Measurements from ENCODE around the gene BAK1. TPM values are rescaled to one million over a fixed set of nuclear protein-coding genes. Genes with fewer than 3 reads are reported as not detected.
A peak's percentile ranks its signal among the peaks of the same experiment; 100 is the strongest.

BAK1 gene
- total and polyA plus RNA-seq, 2 of the 13 experiments (the other 11 are each of a cell fraction or from before 2014, with no cell fraction given) = 15.0 to 23.8 TPM

GRCh38 chr6:33585403-33586107, 5.5 kb upstream of the BAK1 start (continued):
- TF ChIP-seq ZNF589 (CRISPR knock-in tag; conservative IDR thresholded peaks at IDR 0.05) (no peak), ZNF713 (CRISPR knock-in tag; IDR thresholded peaks at IDR 0.05) (no peak), FOXK1 (CRISPR knock-in tag; IDR thresholded peaks at IDR 0.05; ENCODE audit: borderline replicate concordance, low read depth) (no peak), KLF13 (CRISPR knock-in tag; IDR thresholded peaks at IDR 0.05) (no peak), ZNF75D (CRISPR knock-in tag; IDR thresholded peaks at IDR 0.05; ENCODE audit: borderline replicate concordance) (no peak), FOSL1 (CRISPR knock-in tag; IDR thresholded peaks at IDR 0.05; ENCODE audit: borderline replicate concordance) (no peak), DMAP1 (CRISPR knock-in tag; IDR thresholded peaks at IDR 0.05) (no peak; the same call in 1 of the 2 replicates), ZNF567 (CRISPR knock-in tag; IDR thresholded peaks at IDR 0.05; ENCODE audit: borderline replicate concordance) (no peak), NFKB2 (CRISPR knock-in tag; IDR thresholded peaks at IDR 0.05; ENCODE audit: borderline replicate concordance) (no peak; the same call in 1 of the 2 replicates), ZNF451 (CRISPR knock-in tag; IDR thresholded peaks at IDR 0.05) (no peak), ZFP90 (CRISPR knock-in tag; IDR thresholded peaks at IDR 0.05; ENCODE audit: borderline replicate concordance) (no peak), CREB1 (IDR thresholded peaks at IDR 0.05) (no peak), CREB1 (CRISPR knock-in tag; IDR thresholded peaks at IDR 0.05) (no peak), ZNF354B (CRISPR knock-in tag; IDR thresholded peaks at IDR 0.05) (no peak), ZNF780A (CRISPR knock-in tag; IDR thresholded peaks at IDR 0.05) (no peak), ZNF770 (CRISPR knock-in tag; IDR thresholded peaks at IDR 0.05) (peak; percentile 43; the same call in 1 of the 2 replicates), SSRP1 (CRISPR knock-in tag; IDR thresholded peaks at IDR 0.05) (peak; percentile 63; the same call in 1 of the 2 replicates), ZBTB33 (CRISPR knock-in tag; IDR thresholded peaks at IDR 0.05) (peak; percentile 66), NCOR1 (IDR thresholded peaks at IDR 0.05; ENCODE audit: borderline replicate concordance, low read length) (no peak)
- TF ChIP-seq, protein P1, sequence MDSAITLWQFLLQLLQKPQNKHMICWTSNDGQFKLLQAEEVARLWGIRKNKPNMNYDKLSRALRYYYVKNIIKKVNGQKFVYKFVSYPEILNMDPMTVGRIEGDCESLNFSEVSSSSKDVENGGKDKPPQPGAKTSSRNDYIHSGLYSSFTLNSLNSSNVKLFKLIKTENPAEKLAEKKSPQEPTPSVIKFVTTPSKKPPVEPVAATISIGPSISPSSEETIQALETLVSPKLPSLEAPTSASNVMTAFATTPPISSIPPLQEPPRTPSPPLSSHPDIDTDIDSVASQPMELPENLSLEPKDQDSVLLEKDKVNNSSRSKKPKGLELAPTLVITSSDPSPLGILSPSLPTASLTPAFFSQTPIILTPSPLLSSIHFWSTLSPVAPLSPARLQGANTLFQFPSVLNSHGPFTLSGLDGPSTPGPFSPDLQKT (CRISPR knock-in tag; IDR thresholded peaks at IDR 0.05; ENCODE audit: borderline replicate concordance) = no peak
- TF ChIP-seq, protein P2, sequence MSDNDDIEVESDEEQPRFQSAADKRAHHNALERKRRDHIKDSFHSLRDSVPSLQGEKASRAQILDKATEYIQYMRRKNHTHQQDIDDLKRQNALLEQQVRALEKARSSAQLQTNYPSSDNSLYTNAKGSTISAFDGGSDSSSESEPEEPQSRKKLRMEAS (IDR thresholded peaks at IDR 0.05) = peak; percentile 86
- TF ChIP-seq, protein P3, sequence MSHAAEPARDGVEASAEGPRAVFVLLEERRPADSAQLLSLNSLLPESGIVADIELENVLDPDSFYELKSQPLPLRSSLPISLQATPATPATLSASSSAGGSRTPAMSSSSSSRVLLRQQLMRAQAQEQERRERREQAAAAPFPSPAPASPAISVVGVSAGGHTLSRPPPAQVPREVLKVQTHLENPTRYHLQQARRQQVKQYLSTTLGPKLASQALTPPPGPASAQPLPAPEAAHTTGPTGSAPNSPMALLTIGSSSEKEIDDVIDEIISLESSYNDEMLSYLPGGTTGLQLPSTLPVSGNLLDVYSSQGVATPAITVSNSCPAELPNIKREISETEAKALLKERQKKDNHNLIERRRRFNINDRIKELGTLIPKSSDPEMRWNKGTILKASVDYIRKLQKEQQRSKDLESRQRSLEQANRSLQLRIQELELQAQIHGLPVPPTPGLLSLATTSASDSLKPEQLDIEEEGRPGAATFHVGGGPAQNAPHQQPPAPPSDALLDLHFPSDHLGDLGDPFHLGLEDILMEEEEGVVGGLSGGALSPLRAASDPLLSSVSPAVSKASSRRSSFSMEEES (CRISPR knock-in tag; IDR thresholded peaks at IDR 0.05) = 0 out of 2 replicates have a peak, but pooled peaks have one; percentile 47

Measured in HepG2 (cell line).